Thoracic aorta (tissue), 2 donors: Measurements from ENCODE around the gene HOXD10. TPM values are rescaled to one million over a fixed set of nuclear protein-coding genes. Genes with fewer than 3 reads are reported as not detected.
A peak's percentile ranks its signal among the peaks of the same experiment; 100 is the strongest.

Experiments
- ATAC-seq: fragments of 150-250 bp; one replicate; pipeline ENCODE4 v1.8.0; 2017; ENCODE audit warnings: low read depth; ENCODE audit not compliant: insufficient number of reproducible peaks, low FRiP score
- DNase-seq: peaks from one replicate; pipeline ENCODE4 v3.0.0-alpha.2; 2020; ENCODE audit warnings: low spot score
- H3K27ac ChIP-seq, 2 donors: fragments of 200-600 bp; sonication (generic); 1 replicate in 1 of 2; 2 replicates in 1 of 2; pipeline ENCODE4 v1.5.1; 2016; ENCODE audit warnings: mild to moderate bottlenecking in 2 of 2, moderate library complexity in 2 of 2
- H3K27me3 ChIP-seq: fragments of 200-600 bp; sonication (generic); replicated peaks from 2 replicates; pipeline ENCODE4 v1.6.0; 2016; ENCODE audit warnings: mild to moderate bottlenecking; ENCODE audit not compliant: insufficient read depth
- H3K36me3 ChIP-seq: fragments of 200-600 bp; sonication (generic); one replicate; pipeline ENCODE4 v1.5.1; 2016
- H3K4me1 ChIP-seq, 2 donors: fragments of 200-600 bp; sonication (generic); 1 replicate in 1 of 2; 2 replicates in 1 of 2; pipeline versions ENCODE4 v1.5.1 to v1.6.0; 2016; ENCODE audit warnings: low read depth in 2 of 2, mild to moderate bottlenecking in 1 of 2; ENCODE audit not compliant: control insufficient read depth in 1 of 2
- H3K4me3 ChIP-seq: fragments of 200-600 bp; sonication (generic); 2 replicates; pipeline ENCODE4 v1.5.1; 2016; ENCODE audit warnings: mild to moderate bottlenecking
- H3K9me3 ChIP-seq: fragments of 200-600 bp; sonication (generic); 2 replicates; pipeline ENCODE4 v1.5.1; 2016
- total RNA-seq, 2 donors: library from RNA; depleted of rRNA; stranded (reverse); fragments of >200 nt; gene quantifications; one replicate each; pipeline versions ENCODE4 v1.1.0 to v1.2.3, GENCODE V29; 2016
- TF ChIP-seq, protein P1 (sequence below): fragments of 200-600 bp; sonication (generic); IDR thresholded peaks from one replicate; pipeline ENCODE4 v1.5.1; 2019; ENCODE audit warnings: antibody characterized with exemption

The HOXD10 gene
- total RNA-seq, 2 donors from 2014 or later = not detected

DNA sequence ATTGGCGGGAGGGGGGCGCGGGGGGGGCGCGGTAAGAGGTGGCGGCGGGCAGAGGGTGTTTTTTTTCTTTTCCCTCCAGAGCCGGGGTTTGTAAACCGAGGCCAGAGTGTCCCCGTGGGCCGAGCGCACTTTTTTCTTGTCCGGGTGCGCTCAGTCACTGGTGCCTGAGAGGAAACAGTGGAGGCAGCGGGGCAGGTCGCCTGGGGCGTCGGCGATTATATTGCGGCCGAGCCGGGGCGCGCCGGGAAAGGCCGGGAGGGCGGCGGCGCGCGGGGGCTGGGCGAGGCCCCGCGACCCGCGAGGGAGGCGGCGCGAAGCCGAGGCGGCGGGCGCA lies 13.2 kb downstream of the HOXD10 start:
- no peak for DNase-seq
- peak; percentile 30 for ATAC-seq
- H3K27me3 ChIP-seq = no peaks in the 10 kb centered on the region
- H3K9me3 ChIP-seq = no peaks in the 10 kb centered on the region
- H3K4me3 ChIP-seq = peak overlapping the region; percentile 85
- no peaks in the 10 kb centered on the region for H3K36me3 ChIP-seq
- peaks cover 5 to 38% of the 10 kb centered on the region in 2 donors for H3K4me1 ChIP-seq
- TF ChIP-seq, protein P1, sequence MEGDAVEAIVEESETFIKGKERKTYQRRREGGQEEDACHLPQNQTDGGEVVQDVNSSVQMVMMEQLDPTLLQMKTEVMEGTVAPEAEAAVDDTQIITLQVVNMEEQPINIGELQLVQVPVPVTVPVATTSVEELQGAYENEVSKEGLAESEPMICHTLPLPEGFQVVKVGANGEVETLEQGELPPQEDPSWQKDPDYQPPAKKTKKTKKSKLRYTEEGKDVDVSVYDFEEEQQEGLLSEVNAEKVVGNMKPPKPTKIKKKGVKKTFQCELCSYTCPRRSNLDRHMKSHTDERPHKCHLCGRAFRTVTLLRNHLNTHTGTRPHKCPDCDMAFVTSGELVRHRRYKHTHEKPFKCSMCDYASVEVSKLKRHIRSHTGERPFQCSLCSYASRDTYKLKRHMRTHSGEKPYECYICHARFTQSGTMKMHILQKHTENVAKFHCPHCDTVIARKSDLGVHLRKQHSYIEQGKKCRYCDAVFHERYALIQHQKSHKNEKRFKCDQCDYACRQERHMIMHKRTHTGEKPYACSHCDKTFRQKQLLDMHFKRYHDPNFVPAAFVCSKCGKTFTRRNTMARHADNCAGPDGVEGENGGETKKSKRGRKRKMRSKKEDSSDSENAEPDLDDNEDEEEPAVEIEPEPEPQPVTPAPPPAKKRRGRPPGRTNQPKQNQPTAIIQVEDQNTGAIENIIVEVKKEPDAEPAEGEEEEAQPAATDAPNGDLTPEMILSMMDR = no peak
- H3K27ac ChIP-seq = peak overlapping the region; percentile 76 to 91

DNA sequence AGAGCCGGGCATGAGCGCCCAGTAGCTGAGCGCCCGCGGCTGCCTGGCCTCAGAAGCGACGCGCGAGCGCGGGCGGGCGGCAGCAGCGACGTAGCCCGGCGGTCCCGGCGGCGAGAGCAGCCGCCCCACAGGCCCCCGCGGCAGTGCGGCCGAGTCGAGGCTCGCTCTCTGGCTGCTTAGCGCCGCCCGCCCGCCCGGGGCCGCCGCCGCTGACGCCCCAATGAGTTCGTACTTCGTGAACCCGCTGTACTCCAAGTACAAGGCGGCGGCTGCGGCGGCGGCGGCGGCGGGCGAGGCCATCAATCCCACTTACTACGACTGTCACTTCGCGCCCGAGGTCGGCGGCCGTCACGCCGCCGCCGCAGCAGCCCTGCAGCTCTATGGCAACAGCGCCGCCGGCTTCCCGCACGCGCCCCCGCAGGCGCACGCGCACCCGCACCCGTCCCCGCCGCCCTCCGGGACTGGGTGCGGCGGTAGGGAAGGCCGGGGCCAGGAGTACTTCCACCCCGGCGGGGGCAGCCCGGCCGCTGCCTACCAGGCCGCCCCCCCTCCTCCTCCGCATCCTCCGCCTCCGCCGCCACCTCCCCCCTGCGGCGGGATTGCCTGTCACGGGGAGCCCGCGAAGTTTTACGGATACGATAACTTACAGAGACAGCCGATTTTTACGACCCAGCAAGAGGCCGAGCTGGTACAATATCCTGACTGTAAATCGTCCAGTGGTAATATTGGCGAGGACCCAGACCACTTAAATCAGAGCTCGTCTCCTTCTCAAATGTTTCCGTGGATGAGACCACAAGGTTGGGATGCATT lies 13.8 kb downstream of the HOXD10 start:
- Histone ChIP-seq H3K4me1 (peaks cover 9 to 42% of the 10 kb centered on the region in 2 donors), H3K27ac (peak overlapping the region; percentile 76 to 91), H3K27me3 (no peaks in the 10 kb centered on the region), H3K4me3 (peak overlapping the region; percentile 85), H3K9me3 (no peaks in the 10 kb centered on the region), H3K36me3 (no peaks in the 10 kb centered on the region)
- TF ChIP-seq, protein P1 = no peak
- no peak for DNase-seq
- ATAC-seq = peak; percentile 34

GRCh38 chr2:176130957-176131847 lies 14.6 kb downstream of the HOXD10 start:
- H3K27ac ChIP-seq = peak overlapping the region in 1 of 2 donors; percentile 91
- H3K4me3 ChIP-seq = peak overlapping the region; percentile 85
- TF ChIP-seq, protein P1 = no peak
- no peak for DNase-seq
- no peaks in the 10 kb centered on the region for H3K36me3 ChIP-seq
- H3K9me3 ChIP-seq = no peaks in the 10 kb centered on the region
- ATAC-seq = no peak
- no peaks in the 10 kb centered on the region for H3K27me3 ChIP-seq
- peaks cover 12 to 47% of the 10 kb centered on the region in 2 donors for H3K4me1 ChIP-seq

- peaks cover 12 to 46% of the 10 kb centered on the region in 2 donors for H3K4me1 ChIP-seq
- TF ChIP-seq, protein P1 = no peak
- H3K9me3 ChIP-seq = no peaks in the 10 kb centered on the region
- H3K27me3 ChIP-seq = no peaks in the 10 kb centered on the region
- H3K4me3 ChIP-seq = peak overlapping the region; percentile 85
- H3K27ac ChIP-seq = no peak overlapping the region
- no peak for ATAC-seq
- no peak for DNase-seq
- H3K36me3 ChIP-seq = no peaks in the 10 kb centered on the region
These were observed 15.2 kb downstream of the HOXD10 start for GRCh38 chr2:176131848-176132158.
